Ovary (tissue), 9 donors: ENCODE results near the gene GSTT4. TPM values are rescaled to one million over a fixed set of nuclear protein-coding genes. Genes with fewer than 3 reads are reported as not detected.

Experiments
- DNase-seq, 5 donors: peaks; one replicate each; pipeline ENCODE4 v3.0.0-alpha.2; 2019 to 2020
- H3K27ac ChIP-seq, 2 donors: fragments of 200-600 bp; one replicate each; pipeline versions ENCODE4 v1.5.1 to v1.8.0; 2019 to 2022
- H3K27me3 ChIP-seq: fragments of 200-600 bp; one replicate; pipeline ENCODE4 v1.8.0; 2022
- H3K36me3 ChIP-seq: fragments of 200-600 bp; sonication (generic); one replicate; pipeline ENCODE4 v1.5.1; 2019
- H3K4me1 ChIP-seq: one replicate; pipeline ENCODE4 v1.8.1; 2013; ENCODE audit warnings: mild to moderate bottlenecking, moderate library complexity; ENCODE audit not compliant: insufficient read depth
- H3K4me3 ChIP-seq: fragments of 200-600 bp; sonication (generic); one replicate; pipeline ENCODE4 v1.5.1; 2017
- H3K9me3 ChIP-seq, 2 donors: fragments of 200-600 bp in 1 of 2; sonication (generic) in 1 of 2; one replicate each; pipeline versions ENCODE4 v1.5.1 to v1.8.1; 2013 to 2019; ENCODE audit warnings: mild to moderate bottlenecking in 1 of 2, moderate library complexity in 1 of 2
- CTCF ChIP-seq, 3 donors: fragments of 450-650 bp in 2 of 3; fragments of 200-600 bp in 1 of 3; IDR thresholded peaks; one replicate each; pipeline versions ENCODE4 v1.5.1 to v1.8.0; 2016 to 2022; ENCODE audit warnings: antibody characterized with exemption in 3 of 3, mild to moderate bottlenecking in 1 of 3
- EP300 ChIP-seq: sonication (generic); formaldehyde crosslinking; IDR thresholded peaks from one replicate; pipeline ENCODE4 v1.6.1; 2017; ENCODE audit warnings: antibody characterized with exemption
- POLR2A ChIP-seq: fragments of 450-650 bp; IDR thresholded peaks from one replicate; pipeline ENCODE4 v1.6.1; 2017; ENCODE audit warnings: antibody characterized with exemption, mild to moderate bottlenecking, moderate library complexity
- WGBS, 3 donors: extraction: QIAGEN DNeasy Blood & Tissue Kit in 1 of 3; methylation state at CpG; one replicate each; pipeline versions ENCODE4 v1.1.5 to v1.1.7; 2013 to 2017; 5-methylcytosine and 5-hydroxymethylcytosine counted together
- intact Hi-C, 4 donors: fragments of 100-400 bp; cut with DNase I; formaldehyde crosslinking; loops; one replicate each; pipeline versions ENCODE4 v1.11.0 to v1.15.1; 2022 to 2023
- polyA plus RNA-seq, 2 donors: library from polyadenylated mRNA; stranded (reverse); fragments of 200-250 nt in 1 of 2; fragments of 350-450 nt in 1 of 2; fragmentation: Illumina TruSeq in 1 of 2; extraction: RNeasy Lipid Tissue Mini Kit (QIAGEN cat#74804) in 1 of 2; gene quantifications; one replicate each; pipeline ENCODE4 v1.2.3, GENCODE V29; 2013 to 2014
- total RNA-seq, 7 donors: library from RNA; depleted of rRNA in 2 of 7; stranded (reverse); fragments of >200 nt in 2 of 7; fragmentation: NEBNext Ultra II Directional in 3 of 7; extraction: Animal tissue kit (Norgen Biotek cat#: 25700) in 3 of 7; gene quantifications; one replicate each; pipeline versions ENCODE4 v1.1.0 to v1.2.4, GENCODE V29; 2016 to 2023
- donor health status: DM: no; HTN: no; CAD: no; lungs with moderate emphysema.
- donor health status: DM: no; HTN: no; CAD: no.
- donor health status: Bipolar disorder and iron deficiency.
- donor health status: DM: yes; HTN: yes; CAD: no.
- donor health status: DM: no; HTN: no; CAD: no.
- donor health status: DM: yes; HTN: yes; CAD: no.

GSTT4 gene
- total and polyA plus RNA-seq, 9 donors, result not detected

GRCh38 chr22:24027389-24027975 lies 22.2 kb upstream of the GSTT4 start:
- WGBS, 3 donors, result 86 to 98% (median 95%) methylated on average over 3 of the region's 3 CpGs
- no peak for DNase-seq

DNA sequence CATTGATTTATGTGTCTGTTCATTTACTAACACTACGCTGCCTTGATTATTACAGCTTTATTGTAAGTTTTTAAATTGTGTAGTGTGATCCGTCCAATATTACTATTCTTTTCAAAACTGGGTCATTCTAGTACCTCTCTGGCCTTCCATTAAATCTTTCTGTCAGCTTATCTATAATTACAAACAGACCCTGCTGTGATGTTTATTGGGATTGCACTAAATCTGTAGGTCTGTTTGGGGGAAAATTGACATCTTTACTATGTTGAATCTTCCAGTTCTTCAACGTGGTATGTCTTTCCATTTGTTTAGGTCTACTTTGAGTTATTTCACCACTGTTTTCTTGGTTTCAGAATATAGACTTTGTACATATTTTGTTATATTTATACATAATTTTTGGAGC lies 21.5 kb upstream of the GSTT4 start:
- TF ChIP-seq POLR2A (no peak), CTCF (IDR thresholded peaks at IDR 0.05) (no peak), EP300 (no peak)
- Histone ChIP-seq H3K27ac (no peak overlapping the region), H3K36me3 (no peaks in the 10 kb centered on the region), H3K4me1 (no peaks in the 10 kb centered on the region), H3K4me3 (no peak overlapping the region), H3K9me3 (no peaks in the 10 kb centered on the region), H3K27me3 (no peaks in the 10 kb centered on the region)
- 78 to 92% (median 85%) methylated on average over 3 of the region's 3 CpGs for WGBS, 3 donors
- intact Hi-C loops, result no loop called here
- no peak for DNase-seq

More at GRCh38 chr22:24027389-24027975, 22.2 kb upstream of the GSTT4 start:
- H3K4me3 ChIP-seq, result no peak overlapping the region
- intact Hi-C loops, result no loop called here
- no peak overlapping the region for H3K27ac ChIP-seq
- no peaks in the 10 kb centered on the region for H3K27me3 ChIP-seq
- TF ChIP-seq CTCF (IDR thresholded peaks at IDR 0.05) (no peak), EP300 (no peak), POLR2A (no peak)
- H3K9me3 ChIP-seq, result no peaks in the 10 kb centered on the region
- no peaks in the 10 kb centered on the region for H3K4me1 ChIP-seq
- H3K36me3 ChIP-seq, result no peaks in the 10 kb centered on the region

DNA sequence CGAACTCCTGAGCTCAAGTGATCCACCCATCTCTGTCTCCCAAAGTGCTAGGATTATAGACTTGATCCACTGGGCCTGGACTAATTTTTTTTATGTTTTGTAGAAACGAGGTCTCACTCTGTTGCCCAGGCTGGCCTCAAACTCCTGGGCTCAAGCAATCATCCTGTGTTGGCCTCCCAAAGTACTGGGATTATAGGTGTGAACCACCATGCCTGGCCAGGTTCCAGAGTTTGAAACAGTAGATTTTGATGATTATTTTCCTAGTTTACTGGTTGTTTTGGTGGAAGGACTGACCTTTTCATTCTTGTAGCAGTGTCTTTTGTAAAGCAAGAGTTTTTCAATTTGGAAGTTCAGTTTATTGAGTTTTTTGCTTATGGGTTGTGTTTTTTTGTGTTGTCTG lies 20.8 kb upstream of the GSTT4 start:
- H3K4me1 ChIP-seq, result no peaks in the 10 kb centered on the region
- no peaks in the 10 kb centered on the region for H3K36me3 ChIP-seq
- no peak overlapping the region for H3K4me3 ChIP-seq
- TF ChIP-seq POLR2A (no peak), EP300 (no peak), CTCF (IDR thresholded peaks at IDR 0.05) (no peak)
- H3K9me3 ChIP-seq, result no peaks in the 10 kb centered on the region
- H3K27me3 ChIP-seq, result no peaks in the 10 kb centered on the region
- intact Hi-C loops, result no loop called here
- no peak for DNase-seq
- 76 to 84% (median 77%) methylated on average over 2 of the region's 2 CpGs for WGBS, 3 donors
- H3K27ac ChIP-seq, result no peak overlapping the region

GRCh38 chr22:24025475-24025874 lies 20.2 kb upstream of the GSTT4 start:
- WGBS, 3 donors, result 76 to 94% (median 84%) methylated on average over 6 of the region's 6 CpGs
- Histone ChIP-seq H3K9me3 (no peaks in the 10 kb centered on the region), H3K4me1 (no peaks in the 10 kb centered on the region), H3K4me3 (no peak overlapping the region), H3K36me3 (no peaks in the 10 kb centered on the region), H3K27me3 (no peaks in the 10 kb centered on the region), H3K27ac (no peak overlapping the region)
- TF ChIP-seq POLR2A (no peak), CTCF (IDR thresholded peaks at IDR 0.05) (no peak), EP300 (no peak)
- no peak for DNase-seq
- intact Hi-C loops, result no loop called here
